ENCODE results near the gene SIRT4. TPM values are rescaled to one million over a fixed set of nuclear protein-coding genes. Genes with fewer than 3 reads are reported as not detected.

Gene SIRT4
- total and polyA plus RNA-seq, 2 of the 13 experiments (the other 11 are each of a cell fraction or from before 2014, with no cell fraction given): 3.4 to 5.8 TPM

GRCh38 chr12:120290609-120291305 lies 11.4 kb upstream of the SIRT4 start (continued):
- TF ChIP-seq, protein P1, sequence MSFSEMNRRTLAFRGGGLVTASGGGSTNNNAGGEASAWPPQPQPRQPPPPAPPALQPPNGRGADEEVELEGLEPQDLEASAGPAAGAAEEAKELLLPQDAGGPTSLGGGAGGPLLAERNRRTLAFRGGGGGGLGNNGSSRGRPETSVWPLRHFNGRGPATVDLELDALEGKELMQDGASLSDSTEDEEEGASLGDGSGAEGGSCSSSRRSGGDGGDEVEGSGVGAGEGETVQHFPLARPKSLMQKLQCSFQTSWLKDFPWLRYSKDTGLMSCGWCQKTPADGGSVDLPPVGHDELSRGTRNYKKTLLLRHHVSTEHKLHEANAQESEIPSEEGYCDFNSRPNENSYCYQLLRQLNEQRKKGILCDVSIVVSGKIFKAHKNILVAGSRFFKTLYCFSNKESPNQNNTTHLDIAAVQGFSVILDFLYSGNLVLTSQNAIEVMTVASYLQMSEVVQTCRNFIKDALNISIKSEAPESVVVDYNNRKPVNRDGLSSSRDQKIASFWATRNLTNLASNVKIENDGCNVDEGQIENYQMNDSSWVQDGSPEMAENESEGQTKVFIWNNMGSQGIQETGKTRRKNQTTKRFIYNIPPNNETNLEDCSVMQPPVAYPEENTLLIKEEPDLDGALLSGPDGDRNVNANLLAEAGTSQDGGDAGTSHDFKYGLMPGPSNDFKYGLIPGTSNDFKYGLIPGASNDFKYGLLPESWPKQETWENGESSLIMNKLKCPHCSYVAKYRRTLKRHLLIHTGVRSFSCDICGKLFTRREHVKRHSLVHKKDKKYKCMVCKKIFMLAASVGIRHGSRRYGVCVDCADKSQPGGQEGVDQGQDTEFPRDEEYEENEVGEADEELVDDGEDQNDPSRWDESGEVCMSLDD (CRISPR knock-in tag; IDR thresholded peaks at IDR 0.05; ENCODE audit: borderline replicate concordance): no peak
- TF ChIP-seq ZFY (CRISPR knock-in tag; IDR thresholded peaks at IDR 0.05): peak; percentile 25; the same call in 1 of the 2 replicates
- TF ChIP-seq GATAD2A (CRISPR knock-in tag; IDR thresholded peaks at IDR 0.05): peak; percentile 9; the same call in 1 of the 2 replicates
- TF ChIP-seq PITX1 (CRISPR knock-in tag; IDR thresholded peaks at IDR 0.05): peak; percentile 17; the same call in 1 of the 2 replicates
- 0 out of 4 replicates have a peak, but pooled peaks of 1 of the 2 experiments have one; percentile 23 for TF ChIP-seq HMGXB4 (CRISPR knock-in tag; IDR thresholded peaks at IDR 0.05; ENCODE audit: borderline replicate concordance in 1 of 2, low read depth in 1 of 2)
- TF ChIP-seq LCORL (IDR thresholded peaks at IDR 0.05): no peak
- TF ChIP-seq LCORL (CRISPR knock-in tag; IDR thresholded peaks at IDR 0.05): 0 out of 2 replicates have a peak, but pooled peaks have one; percentile 35
- TF ChIP-seq MED1 (CRISPR knock-in tag; IDR thresholded peaks at IDR 0.05): peak; percentile 35; the same call in 1 of the 2 replicates
- TF ChIP-seq NKX3-1 (CRISPR knock-in tag; IDR thresholded peaks at IDR 0.05): 0 out of 2 replicates have a peak, but pooled peaks have one; percentile 47
- TF ChIP-seq ZNF12 (CRISPR knock-in tag; IDR thresholded peaks at IDR 0.05): 0 out of 2 replicates have a peak, but pooled peaks have one; percentile 20
- TF ChIP-seq BCL6 (CRISPR knock-in tag; IDR thresholded peaks at IDR 0.05): peak; percentile 9; the same call in 1 of the 2 replicates
- 0 out of 2 replicates have a peak, but pooled peaks have one; percentile 40 for TF ChIP-seq ZNF230 (CRISPR knock-in tag; IDR thresholded peaks at IDR 0.05)
- TF ChIP-seq SOX5 (CRISPR knock-in tag; IDR thresholded peaks at IDR 0.05; ENCODE audit: borderline replicate concordance): no peak

Measured in HepG2 (cell line).